Measurements from ENCODE around the gene ADRB2. TPM values are rescaled to one million over a fixed set of nuclear protein-coding genes. Genes with fewer than 3 reads are reported as not detected.

Gene ADRB2
- total RNA-seq, 1 experiment from 2014 or later = 2.8 TPM

- TF ChIP-seq EZH2 (IDR thresholded peaks at IDR 0.05; ENCODE audit: low read depth) (no peak), CTCF (conservative IDR thresholded peaks at IDR 0.05) (no peak)
- Histone ChIP-seq H3K27ac (no peak overlapping the region), H3K4me3 (no peak overlapping the region), H3K79me2 (ENCODE audit: low read depth) (no peaks in the 10 kb centered on the region), H3K4me2 (no peak overlapping the region), H3K36me3 (ENCODE audit: low read depth) (no peaks in the 10 kb centered on the region), H3K9me3 (ENCODE audit: insufficient read depth, low read depth) (no peaks in the 10 kb centered on the region), H4K20me1 (ENCODE audit: insufficient read depth) (no peaks in the 10 kb centered on the region), H3F3A (ENCODE audit: insufficient read depth, low read depth) (peaks cover 11% of the 10 kb centered on the region; the same call in 1 of the 2 replicates), H3K27me3 (ENCODE audit: insufficient read depth, low read depth) (no peaks in the 10 kb centered on the region), H3K9me2 (ENCODE audit: insufficient read depth) (no peaks in the 10 kb centered on the region), H3K4me1 (replicated peaks; ENCODE audit: insufficient read depth) (peaks cover 22% of the 10 kb centered on the region), H2AFZ (no peak overlapping the region)
- no TSS peak for BruUV-seq (replicated peaks)
- CTCF ChIA-PET = no interaction called here
- no peak for DNase-seq
- POLR2A ChIA-PET (ENCODE audit: unreplicated experiment) = no interaction called here
- intact Hi-C loops (cut with micrococcal nuclease; ENCODE audit: unreplicated experiment) = no loop called here
Observed at GRCh38 chr5:148811756-148812155, 14.7 kb upstream of the ADRB2 start.

- H3K79me2 ChIP-seq (ENCODE audit: low read depth) = no peaks in the 10 kb centered on the region
- no peaks in the 10 kb centered on the region for H3F3A ChIP-seq (ENCODE audit: insufficient read depth, low read depth)
- no peaks in the 10 kb centered on the region for H3K36me3 ChIP-seq (ENCODE audit: low read depth)
- peaks cover 3% of the 10 kb centered on the region for H3K4me1 ChIP-seq (replicated peaks; ENCODE audit: insufficient read depth)
- DNase-seq = no peak
- H3K4me3 ChIP-seq = no peak overlapping the region
- ChIA-PET CTCF (no interaction called here), POLR2A (ENCODE audit: unreplicated experiment) (no interaction called here)
- no peaks in the 10 kb centered on the region for H3K9me2 ChIP-seq (ENCODE audit: insufficient read depth)
- intact Hi-C loops (cut with micrococcal nuclease; ENCODE audit: unreplicated experiment) = no loop called here
- no peaks in the 10 kb centered on the region for H3K9me3 ChIP-seq (ENCODE audit: insufficient read depth, low read depth)
- no peak overlapping the region for H3K27ac ChIP-seq
- H3K4me2 ChIP-seq = no peak overlapping the region
- H3K27me3 ChIP-seq (ENCODE audit: insufficient read depth, low read depth) = no peaks in the 10 kb centered on the region
- no peaks in the 10 kb centered on the region for H4K20me1 ChIP-seq (ENCODE audit: insufficient read depth)
- TF ChIP-seq EZH2 (IDR thresholded peaks at IDR 0.05; ENCODE audit: low read depth) (no peak), CTCF (conservative IDR thresholded peaks at IDR 0.05) (no peak)
- H2AFZ ChIP-seq = no peak overlapping the region
- no TSS peak for BruUV-seq (replicated peaks)
Observed at GRCh38 chr5:148815086-148815485, 11.3 kb upstream of the ADRB2 start.

- Histone ChIP-seq H3K4me3 (no peak overlapping the region), H3K4me1 (replicated peaks; ENCODE audit: insufficient read depth) (no peaks in the 10 kb centered on the region), H4K20me1 (ENCODE audit: insufficient read depth) (no peaks in the 10 kb centered on the region), H3K36me3 (ENCODE audit: low read depth) (no peaks in the 10 kb centered on the region), H3K4me2 (no peak overlapping the region), H3K9me2 (ENCODE audit: insufficient read depth) (no peaks in the 10 kb centered on the region), H3K79me2 (ENCODE audit: low read depth) (no peaks in the 10 kb centered on the region), H3K27me3 (ENCODE audit: insufficient read depth, low read depth) (no peaks in the 10 kb centered on the region), H3K27ac (no peak overlapping the region), H3F3A (ENCODE audit: insufficient read depth, low read depth) (no peaks in the 10 kb centered on the region), H3K9me3 (ENCODE audit: insufficient read depth, low read depth) (no peaks in the 10 kb centered on the region), H2AFZ (no peak overlapping the region)
- no TSS peak for BruUV-seq (replicated peaks)
- ChIA-PET CTCF (no interaction called here), POLR2A (ENCODE audit: unreplicated experiment) (no interaction called here)
- intact Hi-C loops (cut with micrococcal nuclease; ENCODE audit: unreplicated experiment) = no loop called here
- no peak for DNase-seq
- TF ChIP-seq CTCF (conservative IDR thresholded peaks at IDR 0.05) (no peak), EZH2 (IDR thresholded peaks at IDR 0.05; ENCODE audit: low read depth) (no peak)
Observed at GRCh38 chr5:148815578-148815977, 10.8 kb upstream of the ADRB2 start.
